Neutrophil (primary cell): Measurements from ENCODE around the gene PKP4.

ENCODE experiments used
- H3K27ac ChIP-seq: fragments of 200-600 bp; sonication (generic); 2 replicates; pipeline ENCODE4 v1.5.1; 2016; ENCODE audit warnings: mild to moderate bottlenecking, moderate library complexity
- H3K27me3 ChIP-seq: fragments of 200-600 bp; sonication (generic); 2 replicates; pipeline ENCODE4 v1.6.0; 2016; ENCODE audit warnings: mild to moderate bottlenecking
- H3K36me3 ChIP-seq: fragments of 200-600 bp; sonication (generic); 2 replicates; pipeline ENCODE4 v1.5.1; 2017
- H3K4me1 ChIP-seq, 2 experiments: fragments of 200-600 bp in 1 of 2; sonication (generic) in 1 of 2; 1 replicate in 1 of 2; 2 replicates in 1 of 2; pipeline versions ENCODE4 v1.5.1 to v1.6.1; 2013 to 2016; ENCODE audit warnings: low read depth in 1 of 2, low read length in 1 of 2, mild to moderate bottlenecking in 1 of 2, moderate library complexity in 1 of 2; ENCODE audit not compliant: control insufficient read depth in 1 of 2, insufficient read depth in 1 of 2
- H3K4me3 ChIP-seq, 2 experiments: fragments of 200-600 bp in 1 of 2; sonication (generic) in 1 of 2; 1 replicate in 1 of 2; 2 replicates in 1 of 2; pipeline ENCODE4 v1.5.1; 2013 to 2016; ENCODE audit warnings: low read depth in 1 of 2, low read length in 1 of 2, mild to moderate bottlenecking in 1 of 2, moderate library complexity in 1 of 2
- H3K9me3 ChIP-seq: fragments of 200-600 bp; sonication (generic); 2 replicates; pipeline ENCODE4 v1.5.1; 2016
- CTCF ChIP-seq: fragments of 200-600 bp; sonication (generic); IDR thresholded peaks from 2 replicates; pipeline ENCODE4 v1.5.1; 2016; ENCODE audit warnings: antibody characterized with exemption

Gene PKP4

GRCh38 chr2:158484892-158485556 is 28.3 kb downstream of the PKP4 start:
- Histone ChIP-seq H3K27me3 (no peaks in the 10 kb centered on the region), H3K9me3 (no peaks in the 10 kb centered on the region), H3K27ac (no peak overlapping the region), H3K4me3 (no peak overlapping the region), H3K4me1 (peaks cover 7% of the 10 kb centered on the region in 2 experiments), H3K36me3 (no peaks in the 10 kb centered on the region)
- TF ChIP-seq CTCF, result no peak

- Histone ChIP-seq H3K36me3 (no peaks in the 10 kb centered on the region), H3K9me3 (no peaks in the 10 kb centered on the region), H3K4me3 (no peak overlapping the region), H3K27me3 (no peaks in the 10 kb centered on the region), H3K27ac (no peak overlapping the region), H3K4me1 (peaks cover 7% of the 10 kb centered on the region in 2 experiments)
- no peak for TF ChIP-seq CTCF
These were observed 29.6 kb downstream of the PKP4 start for GRCh38 chr2:158486150-158486969.

GRCh38 chr2:158486970-158487325 is 30.2 kb downstream of the PKP4 start:
- H3K27ac ChIP-seq, result no peak overlapping the region

GRCh38 chr2:158487419-158487818 is 30.7 kb downstream of the PKP4 start:
- no peaks in the 10 kb centered on the region for H3K9me3 ChIP-seq
- H3K4me3 ChIP-seq, result no peak overlapping the region
- peaks cover 7% of the 10 kb centered on the region in 2 experiments for H3K4me1 ChIP-seq
- H3K36me3 ChIP-seq, result no peaks in the 10 kb centered on the region
- no peak overlapping the region for H3K27ac ChIP-seq
- no peaks in the 10 kb centered on the region for H3K27me3 ChIP-seq
- no peak for TF ChIP-seq CTCF

More at GRCh38 chr2:158486970-158487325, 30.2 kb downstream of the PKP4 start:
- Histone ChIP-seq H3K27me3 (no peaks in the 10 kb centered on the region), H3K9me3 (no peaks in the 10 kb centered on the region), H3K4me3 (no peak overlapping the region), H3K4me1 (peaks cover 7% of the 10 kb centered on the region in 2 experiments), H3K36me3 (no peaks in the 10 kb centered on the region)
- no peak for TF ChIP-seq CTCF

GRCh38 chr2:158488442-158489216 is 31.9 kb downstream of the PKP4 start:
- H3K4me3 ChIP-seq, result no peak overlapping the region
- no peaks in the 10 kb centered on the region for H3K27me3 ChIP-seq
- H3K27ac ChIP-seq, result no peak overlapping the region
- H3K36me3 ChIP-seq, result no peaks in the 10 kb centered on the region
- H3K4me1 ChIP-seq, result peaks cover 7% of the 10 kb centered on the region in 2 experiments
- H3K9me3 ChIP-seq, result no peaks in the 10 kb centered on the region
- no peak for TF ChIP-seq CTCF
